GM21786 (cell line): ENCODE results near the gene FBXL5.

Experiments
- ATAC-seq: cut with Tn5 transposase; IDR thresholded peaks from one replicate; pipeline ENCODE4 v1.9.1; 2021; ENCODE audit not compliant: unreplicated experiment

FBXL5 gene

DNA sequence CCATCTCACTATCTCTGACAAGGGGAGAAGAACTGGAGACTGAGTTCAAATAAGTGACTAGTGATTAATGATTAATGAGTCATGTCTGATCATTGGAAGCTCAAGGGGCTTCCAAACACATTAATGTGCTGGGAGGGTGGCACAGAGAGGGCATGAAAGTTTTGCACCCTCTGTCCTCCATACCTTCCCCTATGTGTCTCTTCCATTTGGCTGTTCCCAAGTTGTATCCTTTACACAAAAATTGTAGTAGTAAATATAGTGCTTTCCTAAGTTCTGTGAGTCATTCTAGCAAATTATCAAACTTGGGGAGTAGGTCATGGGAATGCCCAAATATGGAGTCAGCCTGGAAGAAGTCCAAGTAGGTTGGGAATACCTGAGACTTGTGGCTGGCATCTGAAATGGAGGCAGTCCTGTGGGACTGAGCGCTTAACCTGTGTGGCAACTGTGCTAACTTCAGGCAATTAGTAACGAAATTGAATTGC, 22.4 kb upstream of the FBXL5 start:
- no peak for ATAC-seq

DNA sequence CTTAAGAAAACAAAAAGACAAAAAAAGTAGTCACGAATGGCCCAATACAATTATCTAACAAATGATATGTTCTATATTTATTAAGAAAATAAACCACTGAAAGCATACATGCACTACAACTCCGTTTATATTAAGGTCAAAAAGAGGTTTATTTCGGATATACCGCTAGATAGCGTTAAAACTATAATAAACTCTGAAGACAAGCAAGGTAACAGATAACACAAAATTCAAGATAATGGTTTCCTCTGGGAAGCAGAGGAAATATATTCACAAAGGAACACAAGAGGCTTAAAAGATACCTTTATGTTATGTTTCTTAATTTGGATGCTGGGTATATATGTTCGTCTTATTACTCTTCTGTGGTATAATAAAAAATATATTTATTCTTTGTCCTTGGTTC, 21.7 kb upstream of the FBXL5 start:
- ATAC-seq, result no peak

DNA sequence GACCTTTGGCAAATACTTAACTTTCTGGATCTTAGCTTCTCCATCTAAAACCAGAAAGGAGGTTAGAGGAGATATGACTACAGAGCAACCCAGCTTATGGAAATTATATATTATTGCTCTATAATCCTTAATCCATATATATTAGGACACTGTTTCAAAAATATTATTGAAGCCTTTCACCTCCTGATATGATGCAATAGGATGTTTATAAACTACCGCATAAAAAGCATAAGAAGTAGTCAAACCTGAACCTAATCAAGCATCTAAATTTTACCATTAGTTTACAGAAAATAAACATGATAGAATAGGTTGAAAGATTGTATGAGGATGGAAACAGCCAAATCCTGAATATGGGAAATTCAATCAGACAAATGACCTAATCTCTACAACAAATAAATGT, 20.9 kb upstream of the FBXL5 start:
- no peak for ATAC-seq

- no peak for ATAC-seq
Measured at GRCh38 chr4:15675356-15675755, 20.2 kb upstream of the FBXL5 start.

GRCh38 chr4:15674926-15675325, 19.8 kb upstream of the FBXL5 start:
- ATAC-seq, result no peak

DNA sequence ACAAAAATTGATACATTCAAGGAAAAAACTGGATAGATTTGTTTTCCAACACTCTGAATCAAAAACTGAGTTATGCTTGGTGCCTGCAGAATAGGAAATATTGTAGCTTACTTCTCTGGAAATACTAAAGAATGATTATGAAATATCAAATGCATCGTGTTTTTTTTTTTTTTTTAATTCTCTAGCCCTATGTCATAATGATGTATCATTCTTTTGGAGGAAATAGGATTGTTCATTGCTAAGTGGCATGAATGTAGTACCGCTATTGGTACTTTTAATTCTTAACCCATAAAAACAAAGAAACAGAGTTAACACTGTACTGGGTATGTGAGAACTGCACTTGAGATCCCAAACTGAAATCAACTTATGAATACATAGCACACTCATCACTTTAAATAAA, 18.9 kb upstream of the FBXL5 start:
- no peak for ATAC-seq

- no peak for ATAC-seq
Measured at GRCh38 chr4:15673337-15673736, 18.2 kb upstream of the FBXL5 start.

- no peak for ATAC-seq
Measured at GRCh38 chr4:15672101-15672500, 16.9 kb upstream of the FBXL5 start.

DNA sequence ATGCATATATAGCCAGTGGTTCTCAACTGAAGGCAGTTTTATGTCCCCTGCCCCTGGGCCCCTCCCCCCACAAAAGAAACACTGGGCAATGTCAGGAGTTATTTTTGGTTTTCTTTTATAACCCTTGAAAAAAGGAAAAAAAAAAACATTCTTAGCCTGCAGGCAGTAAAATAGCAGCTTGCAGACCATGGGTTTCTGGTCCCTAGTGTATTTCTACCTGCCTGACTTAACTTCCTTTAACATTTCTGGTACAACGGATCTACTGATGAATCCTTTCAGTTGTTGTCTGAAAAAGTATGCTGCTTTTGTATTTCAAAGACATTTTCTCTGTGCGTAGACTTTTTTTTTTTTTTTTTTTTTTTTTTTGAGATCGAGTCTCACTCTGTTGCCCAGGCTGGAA, 15.4 kb upstream of the FBXL5 start:
- no peak for ATAC-seq

- no peak for ATAC-seq
Measured at GRCh38 chr4:15668566-15669435, 13.6 kb upstream of the FBXL5 start.

DNA sequence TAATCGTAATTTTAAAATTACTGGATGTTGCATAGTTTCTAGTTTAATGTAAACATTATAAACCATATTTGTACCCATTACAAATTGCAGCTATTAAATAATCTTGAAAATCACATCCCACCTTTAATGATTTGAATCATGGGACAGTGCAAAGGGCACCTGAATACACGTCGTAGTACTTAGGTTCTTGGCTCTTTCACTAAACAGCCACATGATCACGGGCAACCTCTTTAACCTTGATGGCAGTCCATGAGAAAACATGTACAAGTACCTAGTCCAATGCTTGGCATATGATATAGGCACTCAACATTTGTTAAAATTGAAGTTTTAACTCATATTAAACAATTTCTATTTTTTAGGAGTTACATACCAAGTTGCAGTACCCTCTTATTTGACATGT, 11.8 kb upstream of the FBXL5 start:
- ATAC-seq, result no peak

- ATAC-seq, result no peak
Measured at GRCh38 chr4:15665753-15666365, 10.7 kb upstream of the FBXL5 start.

DNA sequence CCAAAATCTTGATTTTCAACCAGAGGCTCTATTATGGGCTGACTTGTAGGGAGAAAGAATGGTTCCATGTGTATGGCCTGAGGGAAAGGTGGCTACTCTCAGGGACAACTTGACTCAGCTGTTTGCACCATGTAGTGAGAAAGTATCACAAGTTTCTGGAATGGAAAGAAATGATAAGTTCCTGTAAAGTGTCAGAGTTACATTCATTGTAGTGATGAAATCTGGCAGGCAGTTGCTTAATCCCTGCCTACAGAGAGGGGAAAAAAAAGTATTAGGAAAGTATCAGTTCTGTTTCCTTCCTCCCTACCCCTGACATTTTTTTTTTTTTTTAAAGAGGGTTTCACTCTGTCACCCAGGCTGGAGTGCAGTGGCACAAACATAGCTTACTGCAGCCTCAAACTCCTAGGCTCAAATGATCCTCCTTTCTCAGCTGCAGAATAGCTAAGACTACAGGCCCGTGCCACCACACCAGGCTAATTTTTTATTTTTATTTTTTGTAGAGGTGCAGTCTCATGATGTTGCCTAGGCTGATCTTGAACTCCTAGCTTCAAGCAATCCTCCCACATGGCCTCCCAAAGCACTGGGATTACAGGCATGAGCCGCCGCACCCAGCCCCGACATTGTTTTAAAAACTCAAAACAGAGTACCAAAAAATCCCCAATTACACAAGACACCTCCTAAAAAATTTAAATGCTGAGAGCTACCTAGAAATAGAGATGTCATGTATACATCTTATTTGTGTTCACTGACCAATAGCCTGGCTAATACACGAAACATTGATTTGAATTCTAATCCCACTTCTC, 4.8 kb upstream of the FBXL5 start:
- ATAC-seq, result no peak

DNA sequence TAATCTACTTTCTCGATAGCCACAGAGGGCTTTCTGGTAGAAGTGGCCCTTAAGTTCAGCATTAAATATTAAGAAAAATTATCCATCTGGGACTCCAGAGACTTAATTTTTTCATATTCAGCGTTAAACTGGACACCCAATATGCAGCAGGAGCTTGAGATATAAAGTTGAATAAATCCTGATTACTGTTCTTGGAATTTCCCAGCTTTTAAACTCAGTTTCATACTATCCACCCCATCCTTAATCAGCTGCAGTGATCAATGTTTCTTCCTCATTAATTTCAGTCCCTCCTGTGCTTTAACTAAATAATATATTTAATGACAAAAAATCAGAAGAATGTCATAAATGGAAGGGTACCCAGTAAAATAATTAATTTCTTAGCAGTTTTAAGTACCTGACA, 3.6 kb upstream of the FBXL5 start:
- no peak for ATAC-seq

DNA sequence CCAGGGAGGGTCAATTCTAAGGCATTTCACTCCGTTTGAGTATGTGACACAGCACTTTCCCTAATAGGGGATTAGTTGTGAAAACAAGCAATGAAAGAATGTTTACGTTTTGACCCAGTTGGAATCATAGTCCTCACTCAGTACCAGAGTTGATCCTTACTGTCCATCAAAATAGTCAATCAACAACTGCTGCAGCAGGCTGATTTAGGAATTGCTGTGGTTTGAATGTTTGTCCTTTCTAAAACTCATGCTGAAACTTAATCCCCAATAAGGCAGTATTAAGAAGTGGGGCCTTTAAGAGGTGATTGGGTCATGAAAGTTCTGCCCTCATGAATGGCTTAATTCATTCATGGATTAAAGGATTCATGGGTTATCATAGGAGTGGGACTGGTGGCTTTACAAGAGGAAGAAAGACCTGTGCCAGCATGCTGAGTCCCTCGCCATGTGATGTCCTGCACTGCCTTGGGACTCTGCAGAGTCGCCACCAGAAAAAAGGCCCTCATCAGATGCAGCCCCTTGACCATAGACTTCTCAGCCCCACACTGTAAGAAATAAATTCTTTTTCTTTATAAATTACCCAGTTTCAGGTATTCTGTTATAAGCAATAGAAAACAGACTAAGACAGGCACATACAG, 3.1 kb upstream of the FBXL5 start:
- ATAC-seq, result no peak

DNA sequence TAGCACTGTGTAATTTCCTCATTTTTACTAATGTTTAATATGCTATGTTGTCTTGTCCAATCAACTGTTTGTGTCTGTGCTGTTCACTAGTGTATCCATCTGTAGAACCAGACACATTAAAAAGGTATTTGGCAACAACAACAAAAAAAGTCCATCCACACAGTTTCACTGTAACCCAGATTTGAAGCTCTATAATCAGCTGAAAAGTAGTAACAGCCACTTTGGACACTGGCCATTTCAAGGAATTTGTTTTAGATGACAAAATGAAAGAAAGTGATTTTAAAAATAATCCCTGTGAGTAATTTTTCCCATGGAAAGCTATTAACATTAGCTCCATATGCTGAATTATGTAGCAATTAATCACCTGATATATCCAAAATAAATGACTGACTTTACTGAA, 2.2 kb upstream of the FBXL5 start:
- ATAC-seq, result no peak

DNA sequence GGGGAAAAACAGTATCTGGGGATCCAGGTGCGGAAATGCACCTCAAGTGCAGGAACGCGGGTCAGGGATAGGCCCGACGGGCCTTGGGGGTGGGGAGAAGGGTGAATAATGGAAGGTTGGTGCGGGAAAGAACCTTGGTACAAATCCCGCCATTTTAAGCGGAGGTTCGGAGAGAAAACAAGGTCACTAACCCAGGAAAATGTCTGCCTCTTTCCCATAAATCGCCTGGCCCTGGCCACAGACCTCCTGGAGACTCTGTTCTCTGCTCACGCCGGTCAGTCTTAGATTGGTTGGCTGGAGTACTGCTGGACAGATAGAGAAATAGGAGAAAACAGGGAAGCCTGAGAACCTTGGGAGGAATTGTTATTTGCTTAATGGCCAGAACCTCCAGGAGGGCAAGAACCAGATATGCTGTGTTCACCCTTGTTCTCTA, 897 bp upstream of the FBXL5 start:
- no peak for ATAC-seq

- peak; percentile 42 for ATAC-seq
Measured at GRCh38 chr4:15654593-15655222, 449 bp downstream of the FBXL5 start.

DNA sequence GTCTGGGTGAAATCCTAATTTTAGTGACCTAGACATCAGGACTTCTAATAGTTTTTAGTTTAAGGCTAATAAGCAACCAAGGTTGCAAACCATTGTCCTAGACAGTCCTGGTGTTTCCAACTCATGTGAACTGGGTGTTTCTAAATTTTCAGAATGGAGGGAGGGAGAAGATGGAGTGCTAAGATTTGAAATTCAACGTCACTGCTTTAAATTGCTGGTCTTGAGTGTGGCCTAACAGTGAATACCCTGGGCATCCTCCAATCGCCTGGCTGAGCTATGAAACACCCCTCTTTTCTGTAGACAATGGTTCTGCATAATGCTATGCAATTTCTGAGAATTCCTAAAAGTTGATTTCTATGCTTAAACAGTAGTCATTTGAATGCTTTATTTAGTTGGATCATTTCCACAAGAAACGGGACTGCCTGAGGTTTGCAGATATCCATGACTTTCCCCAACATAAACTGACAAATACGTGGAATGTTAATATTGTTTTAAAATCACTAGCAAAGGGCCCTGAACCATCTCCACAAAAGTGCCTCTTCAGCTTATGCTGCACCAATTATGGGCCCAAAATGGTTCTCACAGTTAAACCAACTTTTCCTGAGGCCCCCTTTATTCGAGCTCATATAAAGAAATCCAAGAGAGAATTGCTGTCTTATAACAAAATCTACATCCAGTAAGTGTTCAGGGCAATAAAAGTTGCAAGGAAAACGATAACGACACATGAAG, 1.1 kb downstream of the FBXL5 start:
- peak; percentile 27 for ATAC-seq

DNA sequence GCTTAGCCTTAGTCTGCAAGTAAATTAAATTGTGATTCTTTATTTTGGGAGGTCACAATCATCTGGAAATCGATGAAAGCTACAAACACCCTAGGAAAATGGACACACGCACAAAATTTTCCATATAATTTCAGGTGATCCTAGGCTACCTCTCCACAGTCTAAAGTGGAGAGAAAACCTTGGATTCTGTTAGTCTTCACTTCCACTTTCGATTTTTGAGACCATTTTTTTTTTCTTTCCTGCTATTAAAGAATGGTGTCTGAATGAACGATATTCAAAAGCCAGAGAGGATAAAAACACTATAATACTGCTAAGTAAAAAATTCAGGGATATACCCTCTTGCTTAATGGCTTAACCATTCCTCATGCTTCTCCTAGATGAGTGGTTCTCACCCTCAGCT, 1.7 kb downstream of the FBXL5 start:
- ATAC-seq, result no peak
